ENCODE measurements around the gene USB1. TPM values are rescaled to one million over a fixed set of nuclear protein-coding genes. Genes with fewer than 3 reads are reported as not detected.

USB1 gene
- total RNA-seq, 1 donor from 2014 or later, result 100.0 TPM

GRCh38 chr16:58042001-58042885 lies 41.0 kb downstream of the USB1 start:
- Histone ChIP-seq H3K27me3 (ENCODE audit: insufficient read depth, low read length) (no peaks in the 10 kb centered on the region), H3K9me3 (ENCODE audit: insufficient read depth, low read depth, low read length) (no peaks in the 10 kb centered on the region), H3K36me3 (ENCODE audit: insufficient read depth, low read length) (no peaks in the 10 kb centered on the region), H3K9ac (ENCODE audit: low read length) (no peak overlapping the region), H3K4me2 (ENCODE audit: low read length) (no peak overlapping the region), H4K20me1 (ENCODE audit: insufficient read depth, low read length) (no peaks in the 10 kb centered on the region), H3K4me1 (ENCODE audit: insufficient read depth, low read length) (no peaks in the 10 kb centered on the region), H2AFZ (ENCODE audit: low read depth, low read length) (no peak overlapping the region), H3K27ac (ENCODE audit: low read depth, low read length) (no peak overlapping the region), H3K79me2 (ENCODE audit: insufficient read depth, low read length) (no peaks in the 10 kb centered on the region), H3K4me3 (ENCODE audit: insufficient read depth, low read depth, low read length) (no peak overlapping the region)
- no peak for DNase-seq (ENCODE audit: low read depth)
- peaks cover 7% of the 10 kb centered on the region for H3K36me3 Mint-ChIP-seq (ENCODE audit: low read depth, unreplicated experiment)
- no peak for FAIRE-seq
- no peaks in the 10 kb centered on the region for H3K4me1 Mint-ChIP-seq (ENCODE audit: low read depth, unreplicated experiment)
- TF ChIP-seq CTCF (IDR thresholded peaks at IDR 0.05; ENCODE audit: insufficient read depth, low read depth, low read length), result no peak
- TF ChIP-seq EZH2 (IDR thresholded peaks at IDR 0.05; ENCODE audit: insufficient read depth, low read length), result no peak
- no peaks in the 10 kb centered on the region for H3K9me3 Mint-ChIP-seq (ENCODE audit: unreplicated experiment)
- H3K27me3 Mint-ChIP-seq (ENCODE audit: low read depth, unreplicated experiment), result no peaks in the 10 kb centered on the region
- H3K4me3 Mint-ChIP-seq (ENCODE audit: unreplicated experiment), result no peak overlapping the region
- H3K27ac Mint-ChIP-seq (ENCODE audit: unreplicated experiment), result no peak overlapping the region

- Mint-ChIP-seq H3K36me3 (ENCODE audit: low read depth, unreplicated experiment) (peaks cover 5% of the 10 kb centered on the region), H3K27me3 (ENCODE audit: low read depth, unreplicated experiment) (no peaks in the 10 kb centered on the region), H3K27ac (ENCODE audit: unreplicated experiment) (no peak overlapping the region), H3K9me3 (ENCODE audit: unreplicated experiment) (no peaks in the 10 kb centered on the region), H3K4me3 (ENCODE audit: unreplicated experiment) (no peak overlapping the region), H3K4me1 (ENCODE audit: low read depth, unreplicated experiment) (no peaks in the 10 kb centered on the region)
- Histone ChIP-seq H3K4me3 (ENCODE audit: insufficient read depth, low read depth, low read length) (no peak overlapping the region), H3K4me1 (ENCODE audit: insufficient read depth, low read length) (no peaks in the 10 kb centered on the region), H3K36me3 (ENCODE audit: insufficient read depth, low read length) (no peaks in the 10 kb centered on the region), H2AFZ (ENCODE audit: low read depth, low read length) (no peak overlapping the region), H3K27ac (ENCODE audit: low read depth, low read length) (no peak overlapping the region), H3K79me2 (ENCODE audit: insufficient read depth, low read length) (no peaks in the 10 kb centered on the region), H3K9me3 (ENCODE audit: insufficient read depth, low read depth, low read length) (no peaks in the 10 kb centered on the region), H4K20me1 (ENCODE audit: insufficient read depth, low read length) (no peaks in the 10 kb centered on the region), H3K9ac (ENCODE audit: low read length) (no peak overlapping the region), H3K27me3 (ENCODE audit: insufficient read depth, low read length) (no peaks in the 10 kb centered on the region), H3K4me2 (ENCODE audit: low read length) (no peak overlapping the region)
- DNase-seq (ENCODE audit: low read depth), result no peak
- FAIRE-seq, result no peak
- TF ChIP-seq EZH2 (IDR thresholded peaks at IDR 0.05; ENCODE audit: insufficient read depth, low read length) (no peak), CTCF (IDR thresholded peaks at IDR 0.05; ENCODE audit: insufficient read depth, low read depth, low read length) (no peak)
Observed at GRCh38 chr16:58042886-58043515, 41.8 kb downstream of the USB1 start.

All from astrocyte (in vitro differentiated cells and primary cell).